GM19463 (cell line): ENCODE results near the gene ALDH16A1.

ENCODE experiments used
- ATAC-seq: cut with Tn5 transposase; IDR thresholded peaks from one replicate; pipeline ENCODE4 v1.9.1; 2021; ENCODE audit warnings: mild to moderate bottlenecking, moderate library complexity; ENCODE audit not compliant: unreplicated experiment

Gene ALDH16A1

DNA sequence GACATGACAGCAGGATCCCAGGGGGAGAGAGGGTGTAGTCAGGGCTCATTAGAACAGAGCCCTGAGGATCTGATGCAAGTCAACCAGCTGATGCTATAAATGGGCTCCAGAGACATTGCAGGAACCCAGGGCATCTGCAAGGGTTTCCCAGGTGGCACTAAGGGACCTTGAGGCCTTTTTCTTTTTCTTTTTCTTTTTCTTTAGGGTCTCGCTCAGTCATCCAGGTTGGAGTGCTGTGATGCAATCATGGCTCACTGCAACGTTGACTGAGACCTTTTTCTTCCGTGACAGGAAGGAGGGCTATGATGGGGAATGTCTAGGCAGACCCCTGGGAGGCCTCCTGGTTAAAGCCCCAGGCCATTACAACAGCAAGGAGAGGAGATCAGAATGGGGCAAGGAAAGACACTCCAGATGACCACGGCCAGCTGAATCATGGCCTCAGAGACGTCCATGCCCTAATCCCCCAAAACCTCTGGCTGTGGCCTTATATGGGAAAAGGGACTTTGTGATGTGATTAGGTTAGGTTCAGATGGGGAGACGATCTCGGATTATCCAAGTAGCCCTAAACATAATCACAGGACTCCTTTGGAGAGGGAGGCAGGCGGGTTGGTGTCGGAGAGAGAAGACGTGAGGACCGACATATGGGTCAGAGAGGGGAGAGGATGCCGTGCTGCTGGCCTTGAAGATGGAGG, 54.9 kb downstream of the ALDH16A1 start:
- ATAC-seq, result no peak

DNA sequence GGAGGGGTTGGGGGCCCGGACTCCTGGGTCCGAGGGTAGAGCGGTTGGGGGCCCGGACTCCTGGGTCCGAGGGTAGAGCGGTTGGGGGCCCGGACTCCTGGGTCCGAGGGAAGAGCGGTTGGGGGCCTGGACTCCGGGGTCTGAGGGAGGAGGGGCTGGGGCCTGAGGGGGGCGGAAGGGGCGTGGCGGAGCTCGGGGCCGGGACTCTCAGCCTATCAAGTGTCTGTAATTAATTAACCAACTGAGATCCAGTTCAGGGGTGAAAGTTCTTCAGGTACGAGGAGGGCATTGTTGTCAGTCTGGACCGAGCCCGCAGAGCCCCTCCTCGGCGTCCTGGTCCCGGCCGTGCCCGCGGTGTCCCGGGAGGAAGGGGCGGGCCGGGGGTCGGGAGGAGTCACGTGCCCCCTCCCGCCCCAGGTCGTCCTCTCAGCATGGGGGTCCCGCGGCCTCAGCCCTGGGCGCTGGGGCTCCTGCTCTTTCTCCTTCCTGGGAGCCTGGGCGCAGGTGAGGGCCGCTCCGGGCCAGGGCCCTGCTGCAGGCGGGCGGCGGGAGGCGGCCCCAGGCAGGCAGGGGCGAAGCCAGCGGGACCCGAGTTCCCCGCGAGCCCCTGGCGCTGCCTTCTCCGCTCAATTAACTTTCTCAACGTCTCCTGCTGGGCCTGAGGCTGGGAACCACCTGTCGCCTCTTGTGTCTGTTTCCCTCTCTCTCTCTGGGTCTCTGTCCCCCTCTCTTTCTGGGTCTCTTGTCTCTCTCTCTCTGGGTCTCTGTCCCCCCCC, 60.1 kb downstream of the ALDH16A1 start:
- ATAC-seq, result no peak

GRCh38 chr19:49513746-49514118, 60.7 kb downstream of the ALDH16A1 start:
- ATAC-seq, result no peak

- no peak for ATAC-seq
Observed at GRCh38 chr19:49514151-49514550, 61.1 kb downstream of the ALDH16A1 start.

GRCh38 chr19:49515767-49516166, 62.7 kb downstream of the ALDH16A1 start:
- ATAC-seq, result no peak

DNA sequence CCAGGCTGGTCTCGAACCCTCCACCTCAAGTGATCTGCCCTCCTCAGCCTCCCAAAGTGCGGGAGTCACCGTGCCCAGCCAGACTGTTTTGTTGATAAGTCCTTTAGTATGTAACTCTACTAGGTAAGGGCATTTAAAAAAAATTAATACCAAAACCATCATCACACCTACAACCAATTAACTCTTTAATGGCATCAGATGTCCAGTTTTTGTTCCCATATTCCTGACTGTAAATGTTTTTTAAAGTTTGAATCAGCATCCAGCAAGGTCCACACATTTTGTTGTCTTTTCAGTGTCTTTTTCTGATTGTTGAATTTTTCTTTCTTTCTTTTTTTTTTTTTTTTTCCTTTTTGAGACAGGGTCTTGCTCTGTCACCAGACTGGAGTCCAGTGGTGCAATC, 65.0 kb downstream of the ALDH16A1 start:
- ATAC-seq, result no peak
